ENCODE results near the gene TEX2.

The TEX2 gene

DNA sequence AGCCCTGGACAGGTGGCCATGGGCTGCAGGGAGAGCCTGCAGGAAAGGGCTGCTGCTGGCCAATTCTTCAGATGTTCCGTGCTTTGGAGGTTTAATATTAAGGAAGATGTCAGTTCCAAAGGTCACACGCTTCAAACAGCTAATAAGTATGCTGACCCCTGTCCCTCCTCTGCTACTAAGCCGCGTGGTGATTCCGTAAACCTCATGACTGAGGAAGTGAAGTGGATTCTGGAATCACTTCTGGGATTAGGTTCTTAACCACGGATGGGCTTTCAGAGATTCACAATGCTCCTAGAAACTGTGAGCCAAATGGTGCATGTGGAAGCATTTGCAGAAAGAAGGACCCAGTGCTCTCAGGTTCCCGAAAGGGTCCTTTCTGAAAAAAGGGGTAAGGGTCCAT, 104.7 kb downstream of the TEX2 start:
- no peak for DNase-seq (ENCODE audit: low spot score)

DNA sequence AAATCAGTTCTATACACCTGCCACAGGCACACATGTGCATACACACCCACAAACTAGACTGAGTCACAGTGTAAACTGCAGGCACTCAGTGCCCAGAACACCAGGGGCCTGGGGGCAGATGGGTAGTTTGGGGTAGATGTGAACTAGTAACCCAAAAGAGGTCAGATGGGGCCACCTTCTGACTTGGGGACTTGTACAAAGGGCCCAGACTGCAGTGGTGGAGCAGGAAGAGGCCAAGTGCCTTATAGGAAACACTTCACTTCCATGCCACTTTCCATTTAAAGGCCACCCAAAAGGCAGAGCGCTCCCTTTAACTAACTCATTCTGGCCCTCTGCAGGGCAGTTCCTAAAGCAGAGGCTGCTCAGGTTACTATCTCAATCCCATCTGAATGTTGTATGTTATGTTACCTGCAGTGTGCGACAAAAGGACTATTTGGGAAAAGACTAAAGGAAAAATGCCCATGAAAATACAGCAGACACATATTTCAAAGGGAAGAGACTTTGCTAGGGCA, 105.3 kb downstream of the TEX2 start:
- no peak for DNase-seq (ENCODE audit: low spot score)

DNA sequence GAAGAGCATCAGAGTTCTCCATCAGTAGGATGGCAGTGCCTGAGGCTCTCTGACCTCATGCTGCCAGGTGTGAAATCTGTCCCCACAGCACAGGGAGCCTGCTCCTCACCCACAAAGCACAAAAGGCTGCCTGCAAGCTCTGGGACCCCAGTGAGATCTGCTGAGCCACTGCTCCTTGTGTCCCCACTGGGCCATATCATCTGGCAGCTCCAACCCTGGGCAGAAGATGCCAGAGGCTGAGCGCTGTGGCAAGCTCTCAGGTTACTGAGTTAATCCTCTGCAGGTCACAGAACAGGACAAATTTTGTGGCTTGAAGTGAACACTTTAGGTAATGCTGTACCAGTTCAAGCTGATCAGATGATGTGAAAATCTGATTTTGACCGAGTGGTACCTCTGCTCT, 106.4 kb downstream of the TEX2 start:
- no peak for DNase-seq (ENCODE audit: low spot score)

DNA sequence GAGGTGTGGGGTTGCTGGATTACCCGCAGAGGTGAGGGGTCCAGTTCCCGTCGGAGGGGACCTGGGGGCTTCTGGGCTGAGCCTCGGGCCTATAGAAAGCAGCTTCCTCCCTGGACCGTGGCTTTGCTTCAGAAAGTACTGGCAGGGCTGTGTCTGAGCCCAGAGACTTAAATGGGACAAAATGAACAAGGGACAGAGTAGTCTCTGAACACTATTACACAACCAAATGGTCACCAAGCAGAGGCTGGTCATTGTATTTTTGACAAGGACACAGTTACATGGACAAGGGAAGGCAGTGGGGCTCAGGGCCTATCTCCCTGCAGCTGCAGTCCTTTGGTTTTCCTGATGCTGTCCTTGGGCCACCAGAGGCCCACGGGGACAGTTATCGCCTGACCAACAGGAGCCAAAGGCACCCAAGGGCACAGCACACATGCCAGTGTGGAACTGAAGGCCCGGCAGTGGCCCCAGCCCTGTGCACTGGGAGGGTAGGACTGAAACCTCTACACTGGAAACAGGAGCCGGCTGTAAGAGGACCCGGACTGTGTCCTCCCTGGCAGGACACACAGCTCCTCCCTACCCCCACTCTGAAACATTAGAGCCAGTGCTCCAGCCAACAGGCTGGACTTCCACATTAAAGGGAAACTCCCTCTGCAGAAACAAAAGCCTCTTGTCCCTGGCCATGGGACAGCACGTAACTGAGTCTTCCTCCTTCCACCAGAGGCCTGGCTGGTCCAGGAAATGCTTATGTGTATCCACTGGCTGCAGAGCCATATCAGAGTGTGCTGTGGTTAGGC, 107.1 kb downstream of the TEX2 start:
- peak; percentile 58 for DNase-seq (ENCODE audit: low spot score)

DNA sequence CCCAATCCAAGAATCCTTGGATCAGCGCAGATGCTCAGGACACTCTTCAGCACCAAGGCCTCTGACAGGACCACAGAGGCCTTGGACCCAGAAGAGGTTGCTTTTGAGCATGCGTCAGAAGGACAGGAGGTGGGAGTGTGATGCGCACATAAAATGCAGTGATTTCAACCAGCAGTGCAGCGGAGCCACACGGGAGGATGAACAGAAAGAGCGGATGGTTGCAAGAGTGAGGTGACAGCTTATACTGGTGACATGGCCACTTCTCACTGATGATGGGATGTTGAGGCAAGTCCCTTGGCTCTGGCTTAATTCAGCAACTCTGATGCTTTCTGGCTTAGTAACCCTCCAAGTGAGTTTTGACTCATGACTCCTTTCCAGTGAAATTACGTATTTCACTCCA, 107.9 kb downstream of the TEX2 start:
- DNase-seq (ENCODE audit: low spot score): no peak

DNA sequence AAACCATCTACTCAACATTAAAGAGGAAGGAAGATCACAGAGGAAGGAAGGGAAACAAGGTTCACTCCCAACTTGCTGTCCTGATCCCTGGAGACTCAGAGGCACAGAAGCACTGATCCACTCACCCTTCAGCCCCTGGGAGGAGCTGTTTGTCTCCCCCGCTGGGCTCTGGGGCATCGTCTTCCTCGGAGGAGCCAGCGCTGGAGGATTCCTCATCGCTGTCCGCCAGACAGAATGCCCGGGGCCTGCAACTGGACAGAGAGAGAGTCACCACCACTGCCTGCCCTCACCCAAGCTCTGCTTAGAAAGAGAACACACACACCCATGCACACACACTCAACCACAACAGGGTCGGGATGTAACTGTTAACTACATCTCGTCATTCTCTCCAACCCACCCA, 108.3 kb downstream of the TEX2 start:
- DNase-seq (ENCODE audit: low spot score): no peak

DNA sequence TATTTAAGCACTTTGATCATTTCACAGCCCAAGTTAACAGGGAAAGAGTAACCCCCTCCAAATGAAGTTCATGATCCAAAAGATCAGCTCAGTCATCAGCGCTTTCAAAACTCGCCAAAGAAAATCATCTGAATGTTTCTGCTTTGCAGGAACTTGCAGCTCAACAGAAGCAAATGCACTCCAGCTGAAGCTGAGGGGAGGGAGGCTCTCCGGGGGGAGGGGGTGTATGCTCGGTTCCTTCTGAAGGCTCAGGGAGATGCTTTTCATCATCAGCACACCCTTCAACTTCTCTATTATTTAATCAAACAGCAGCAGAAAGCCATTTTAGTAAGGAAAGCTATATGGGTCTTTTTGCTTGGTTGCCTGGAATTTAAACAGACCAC, 108.8 kb downstream of the TEX2 start:
- DNase-seq (ENCODE audit: low spot score): no peak

DNA sequence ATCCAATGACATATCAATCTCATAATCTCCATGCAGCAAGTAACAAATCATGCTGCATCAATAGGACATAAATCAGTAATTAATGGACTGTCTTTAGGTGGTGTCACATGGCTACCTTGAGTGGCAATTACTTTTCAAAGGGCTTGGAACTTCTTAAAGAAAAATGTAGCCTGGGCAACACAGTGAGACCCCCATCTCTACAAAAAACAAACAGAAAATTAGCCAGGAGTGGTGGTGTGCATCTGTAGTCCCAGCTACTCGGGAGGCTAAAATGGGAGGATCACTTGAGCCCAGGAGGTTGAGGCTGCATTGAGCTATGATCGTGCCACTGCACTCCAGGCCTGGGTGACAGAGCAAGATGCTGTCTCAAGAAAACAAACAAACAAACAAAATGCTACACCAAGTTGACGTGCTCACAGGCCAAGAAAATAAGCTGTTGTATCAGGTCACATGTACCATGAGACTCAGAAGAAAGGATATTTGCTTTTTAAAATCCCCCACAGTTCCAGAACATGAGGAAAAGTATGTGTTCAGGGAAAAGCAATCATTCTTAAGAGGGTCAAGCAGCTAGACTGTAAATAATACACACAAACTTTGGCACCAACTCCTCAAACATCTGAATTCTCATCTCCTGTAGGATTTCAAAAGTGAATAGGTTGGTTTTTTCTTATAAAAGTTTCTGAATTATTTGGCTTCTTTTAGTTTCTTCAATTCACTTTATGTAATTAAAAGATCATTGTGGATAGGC, 109.3 kb downstream of the TEX2 start:
- no peak for DNase-seq (ENCODE audit: low spot score)

DNA sequence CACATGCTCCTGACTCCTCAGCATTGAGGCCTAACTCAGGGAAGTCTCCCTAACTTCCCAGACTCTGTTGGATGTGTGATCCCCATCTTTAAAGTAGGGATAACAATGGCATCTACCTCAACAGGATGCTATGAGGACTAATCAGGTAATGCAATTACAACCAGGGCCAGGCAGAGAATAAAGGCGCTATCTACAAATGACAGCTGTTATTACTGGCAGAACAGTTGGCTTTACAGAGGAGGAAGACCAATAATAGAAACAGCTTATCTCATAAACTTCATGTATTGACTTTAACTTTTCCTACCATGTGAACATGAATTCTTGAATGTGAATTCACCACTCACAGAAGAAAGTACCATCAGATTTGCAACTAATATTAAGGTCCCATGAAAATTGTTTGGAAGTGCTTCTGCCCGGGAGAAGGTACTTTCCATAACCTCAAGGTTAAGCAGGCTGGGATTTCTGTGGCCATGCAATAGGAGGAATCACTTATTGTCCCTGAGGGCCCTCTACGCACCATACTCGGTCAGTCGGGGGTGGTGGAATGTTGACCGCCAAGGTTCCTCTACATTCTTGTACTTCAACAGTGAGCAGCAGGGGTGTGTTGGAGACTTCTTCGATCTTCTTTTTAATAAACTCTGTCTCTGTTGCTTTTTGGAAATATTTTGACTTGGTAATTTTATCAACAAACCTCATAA, 110.5 kb downstream of the TEX2 start:
- no peak for DNase-seq (ENCODE audit: low spot score)

DNA sequence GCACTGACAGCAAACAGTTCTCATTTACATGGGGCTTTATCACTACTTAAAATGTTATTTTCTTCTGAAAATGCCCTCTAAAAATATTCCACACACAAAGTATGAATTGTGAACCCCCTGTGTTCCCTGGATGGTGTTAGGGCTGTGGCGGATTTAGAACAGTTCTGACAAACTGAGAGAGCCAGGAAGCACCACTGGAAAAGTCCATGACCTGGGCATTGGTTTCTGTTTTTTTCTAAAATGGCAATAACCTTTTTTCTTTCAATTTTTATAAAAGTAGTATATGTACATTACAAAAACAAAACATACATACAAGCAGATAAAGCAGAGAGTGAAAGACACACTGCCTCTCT, 112.1 kb downstream of the TEX2 start:
- DNase-seq (ENCODE audit: low spot score): no peak

DNA sequence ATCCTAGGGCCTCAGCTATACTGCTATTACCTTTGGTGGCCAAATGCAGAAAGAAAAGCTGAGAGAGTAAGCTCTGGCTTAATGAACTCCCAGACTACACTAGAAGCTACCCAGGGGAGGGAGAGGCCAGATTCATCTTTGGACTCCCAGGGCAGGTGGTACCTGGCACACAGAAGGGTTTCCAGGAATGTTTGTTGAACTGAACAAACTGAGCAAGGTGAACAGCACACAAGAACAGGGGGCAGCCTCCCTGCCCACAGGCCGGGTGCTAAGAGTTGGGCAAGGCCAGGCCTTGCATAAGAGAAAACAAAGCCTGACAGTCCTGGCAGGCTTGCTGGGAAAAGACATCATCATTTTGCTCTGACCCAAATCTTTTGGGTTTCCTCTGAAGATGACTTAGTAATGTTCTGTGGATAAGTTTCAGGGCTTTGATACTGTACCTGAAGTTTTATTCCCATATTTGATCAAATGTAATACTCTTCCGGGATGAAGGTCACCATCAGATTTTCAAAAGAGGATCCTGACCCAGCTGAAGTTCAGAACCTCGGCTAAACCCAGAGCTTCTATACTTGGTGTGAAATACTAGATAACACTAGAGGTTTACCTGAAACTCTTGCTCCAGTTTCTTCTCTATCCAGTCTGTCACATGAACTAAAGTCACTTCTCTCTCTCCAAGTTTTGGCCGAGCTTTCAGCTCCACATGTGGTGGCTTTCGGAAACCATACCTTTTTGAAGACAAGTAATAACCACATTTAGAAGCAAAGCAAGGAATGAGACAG, 112.6 kb downstream of the TEX2 start:
- DNase-seq (ENCODE audit: low spot score): no peak

DNA sequence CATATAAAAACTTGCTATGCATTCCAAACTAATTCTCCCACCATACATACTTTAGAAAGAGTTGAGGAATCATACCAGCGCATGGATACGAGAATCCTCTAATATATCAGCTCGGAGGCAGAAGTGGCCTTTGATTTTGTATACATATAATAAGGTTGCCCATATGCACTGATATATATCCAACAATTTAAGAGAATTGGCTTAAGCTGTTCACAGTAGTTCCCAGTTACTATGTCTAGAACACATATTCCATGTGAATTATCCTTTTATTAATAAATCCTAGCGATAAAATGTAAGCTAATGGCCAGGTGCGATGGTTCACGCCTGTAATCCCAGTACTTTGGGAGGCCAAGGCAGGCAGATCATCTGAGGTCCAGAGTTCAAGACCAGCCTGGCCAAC, 113.9 kb downstream of the TEX2 start:
- no peak for DNase-seq (ENCODE audit: low spot score)

DNA sequence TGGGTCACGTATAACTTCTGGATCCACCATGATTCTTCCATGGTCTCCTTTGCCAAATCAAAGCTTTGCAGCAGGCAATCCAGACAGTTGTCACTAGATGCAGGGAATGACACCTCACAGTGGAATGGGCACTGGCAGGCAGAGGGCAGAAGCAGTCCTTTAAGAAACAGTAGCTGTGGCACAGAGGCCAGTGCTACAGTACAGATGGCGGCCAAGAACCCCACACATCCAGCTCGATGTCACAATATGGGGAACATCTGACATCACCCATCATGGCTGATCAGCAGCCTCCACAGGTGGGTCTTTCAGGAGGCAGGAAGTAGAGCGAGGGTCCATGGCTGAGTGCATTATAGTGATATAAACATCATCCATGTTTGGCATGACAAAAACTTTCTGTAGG, 114.4 kb downstream of the TEX2 start:
- DNase-seq (ENCODE audit: low spot score): peak; percentile 33

DNA sequence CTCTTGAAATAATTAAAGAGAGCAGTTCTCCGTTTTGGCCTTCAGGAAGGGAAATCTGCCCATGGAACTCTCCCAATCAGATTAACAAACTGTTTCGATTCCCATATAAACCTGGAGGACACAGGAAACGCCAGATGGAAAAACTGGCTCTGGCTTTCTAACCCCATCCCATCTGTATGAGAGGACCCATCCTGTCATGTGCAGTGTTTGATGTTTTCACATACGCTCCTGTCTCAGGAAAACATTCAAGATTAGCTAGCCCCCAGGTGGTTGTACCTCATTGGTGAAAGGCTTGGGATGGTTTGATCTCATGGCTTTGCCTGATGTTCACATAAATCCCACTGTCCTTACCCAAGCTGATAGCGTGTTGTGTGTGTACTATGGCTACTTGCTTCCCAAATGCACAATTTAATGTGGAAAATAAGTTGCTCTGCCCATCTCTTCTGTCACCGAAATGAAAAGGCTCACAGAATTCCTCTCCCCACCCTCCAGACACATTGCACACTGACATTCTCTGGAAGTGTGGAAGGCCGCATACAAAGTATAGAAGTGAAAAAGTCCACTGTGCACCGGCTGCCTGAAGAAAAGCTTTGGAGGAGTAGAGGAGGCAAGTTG, 114.9 kb downstream of the TEX2 start:
- DNase-seq (ENCODE audit: low spot score): peak; percentile 6

DNA sequence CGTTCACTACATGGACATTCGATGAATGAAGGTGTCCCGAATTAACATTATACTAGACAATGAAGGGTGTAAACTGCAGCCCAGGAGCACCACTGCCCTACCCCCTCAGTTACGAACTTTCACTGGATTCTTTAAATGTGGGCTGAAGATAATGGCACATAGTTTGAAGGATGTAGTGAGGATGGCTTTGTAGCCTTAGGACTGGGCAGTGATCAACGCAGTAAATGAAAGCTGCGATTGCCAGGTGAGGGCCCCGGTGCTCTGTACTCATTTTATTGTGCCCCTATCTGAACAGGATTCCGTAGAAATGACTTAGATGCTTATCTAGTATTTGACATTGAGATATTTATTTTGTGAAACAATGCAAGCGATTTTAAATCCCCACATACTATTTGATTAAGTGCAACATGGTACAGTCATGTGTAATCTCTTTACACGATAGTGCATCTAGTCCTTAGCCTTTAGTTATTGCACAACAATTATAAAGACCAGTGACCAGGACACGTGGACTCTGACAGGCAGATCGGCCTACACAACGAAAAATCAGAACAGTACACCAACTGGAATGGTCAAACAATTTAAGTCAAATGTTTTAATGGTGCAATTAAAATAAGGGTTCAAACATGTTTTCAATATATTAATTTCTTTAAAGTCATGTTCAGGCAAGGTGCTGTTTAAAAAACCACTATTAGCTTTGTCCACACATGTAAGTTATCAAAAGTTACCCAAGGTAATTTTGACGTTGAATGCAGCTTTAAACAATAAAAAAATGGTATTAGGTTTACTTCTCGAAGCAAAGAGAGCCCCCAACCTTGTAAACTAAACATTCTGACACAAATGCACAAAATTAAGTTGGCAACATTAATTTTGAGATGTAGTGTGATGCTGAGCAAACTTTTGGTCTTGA, 115.7 kb downstream of the TEX2 start:
- peak; percentile 17 for DNase-seq (ENCODE audit: low spot score)

DNA sequence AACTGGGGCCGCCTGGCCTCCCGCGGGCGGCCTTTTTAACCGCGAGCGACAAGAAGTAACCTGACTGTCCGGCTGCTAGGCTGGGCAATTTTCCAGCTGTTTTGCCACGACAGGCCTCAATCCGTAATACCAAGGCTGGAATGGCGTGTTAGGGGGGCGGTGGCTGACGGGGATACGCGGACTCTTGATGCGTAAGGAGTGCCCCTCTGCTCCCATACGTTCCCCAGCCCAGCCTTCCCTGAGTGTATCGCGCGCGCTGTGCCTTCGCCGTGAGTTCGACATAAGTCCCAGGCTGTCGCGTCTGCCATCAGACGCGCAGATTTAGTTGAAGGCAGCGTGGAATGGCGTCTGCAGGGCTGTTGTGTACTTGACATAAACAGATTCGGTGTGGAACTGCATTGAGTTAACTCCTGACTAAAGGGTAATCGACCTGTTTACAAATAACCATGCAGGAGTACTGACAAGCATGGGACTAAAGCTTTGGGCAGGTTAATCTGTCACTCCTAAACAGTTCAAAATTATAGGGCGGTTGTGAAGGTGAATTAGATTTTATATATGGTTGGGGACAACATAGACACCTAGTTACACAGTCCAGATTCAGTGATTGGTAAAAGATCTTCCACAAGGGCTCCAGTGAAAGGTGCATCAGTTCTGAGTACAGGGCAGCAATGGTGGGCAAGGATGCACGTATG, 116.5 kb downstream of the TEX2 start:
- DNase-seq (ENCODE audit: low spot score): peak; percentile 55

DNA sequence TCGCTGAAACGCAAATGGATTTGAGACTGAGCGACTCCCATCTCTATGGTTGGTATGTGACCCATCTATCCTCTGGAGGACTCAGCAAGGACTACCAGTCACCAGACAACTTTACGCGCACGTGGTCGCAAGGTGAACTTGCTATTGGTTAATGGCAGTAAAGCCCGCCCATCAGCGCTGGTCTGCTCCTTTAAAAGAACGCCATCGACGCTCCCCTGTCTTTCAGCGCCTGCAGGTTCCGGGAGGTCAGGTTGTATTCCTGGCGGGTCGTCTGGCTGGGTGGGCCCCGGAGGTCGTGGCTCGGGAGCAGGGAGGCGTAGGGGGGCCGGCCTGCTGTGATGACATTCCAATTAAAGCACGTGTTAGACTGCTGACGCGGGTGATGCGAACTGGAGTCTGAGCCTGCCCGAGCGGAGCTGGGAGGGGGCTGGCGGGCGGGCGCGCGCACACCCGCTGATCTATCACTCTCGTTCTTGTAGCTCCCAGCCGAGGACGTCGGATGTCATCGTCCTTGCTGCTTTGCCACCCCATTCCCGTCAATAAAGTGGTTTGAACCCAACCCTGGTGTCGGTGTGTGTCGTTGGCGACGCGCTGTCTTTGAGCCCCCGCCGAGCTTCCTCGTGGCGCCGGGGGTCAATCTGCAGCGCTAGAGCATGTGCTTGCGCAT, 117.2 kb downstream of the TEX2 start:
- peak; percentile 99 for DNase-seq (ENCODE audit: low spot score)

DNA sequence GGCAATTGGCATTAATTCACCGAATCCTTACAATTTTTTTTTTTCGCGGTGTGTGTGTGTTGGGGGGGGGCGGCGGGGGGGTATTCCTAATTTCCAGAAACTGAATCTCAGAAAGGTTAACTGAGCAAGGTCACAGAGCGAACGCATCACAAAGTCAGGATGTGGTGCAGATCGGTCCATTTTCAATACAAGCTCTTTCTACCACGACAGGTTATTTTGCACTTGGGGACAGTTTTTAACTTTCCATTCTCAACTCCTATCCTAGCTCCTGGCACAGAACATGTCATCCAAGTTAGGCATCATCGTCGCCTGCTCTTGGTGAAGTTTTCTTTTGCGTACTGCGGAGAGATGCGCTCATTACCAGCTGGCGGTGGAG, 117.7 kb downstream of the TEX2 start:
- DNase-seq (ENCODE audit: low spot score): no peak

DNA sequence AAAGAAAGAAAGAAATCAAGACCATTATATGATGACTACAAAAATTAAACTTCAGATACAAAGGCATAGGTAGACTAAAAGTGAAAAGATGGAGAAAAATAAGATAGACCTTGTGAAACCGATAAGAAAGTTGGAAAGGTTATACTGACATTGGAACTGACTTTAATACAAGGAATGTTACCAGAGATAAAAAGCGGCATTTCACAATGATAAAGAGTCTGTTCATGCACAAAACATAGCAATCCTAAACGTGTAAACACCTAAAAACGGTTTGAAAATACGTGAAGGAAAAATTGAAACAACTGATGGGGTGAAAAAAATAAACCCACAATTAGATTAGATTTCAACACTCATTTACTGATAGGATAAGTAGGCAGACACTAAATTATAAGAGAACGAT, 123.5 kb downstream of the TEX2 start:
- DNase-seq (ENCODE audit: low spot score): no peak

DNA sequence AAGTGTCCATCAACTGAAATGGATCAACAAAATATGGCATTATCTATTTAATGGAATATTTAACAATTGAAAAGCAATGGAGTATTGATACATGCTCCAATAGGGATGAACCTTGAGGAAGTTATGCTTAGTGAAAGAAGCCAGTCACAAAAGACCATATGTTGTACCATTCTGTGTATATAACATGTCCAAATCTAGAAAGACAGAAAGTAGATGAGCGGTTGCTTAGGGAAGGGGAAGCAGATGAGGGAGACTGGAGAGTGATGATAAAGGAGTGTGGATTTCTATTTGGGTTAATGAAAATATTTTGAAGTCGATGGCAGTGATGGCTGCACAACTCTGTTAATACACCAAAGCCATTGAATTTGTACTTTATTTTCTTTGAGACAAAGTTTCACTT, 124.6 kb downstream of the TEX2 start:
- no peak for DNase-seq (ENCODE audit: low spot score)

Data from kidney tubule cell (primary cell).